HepG2 (cell line): Measurements from ENCODE around the gene WWC2. TPM values are rescaled to one million over a fixed set of nuclear protein-coding genes. Genes with fewer than 3 reads are reported as not detected.

Experiments used
- FOXA1 ChIP-seq, 2 experiments: fragments of 450-650 bp in 1 of 2; sonication (generic) in 1 of 2; formaldehyde crosslinking in 1 of 2; IDR thresholded peaks; 2 replicates each; pipeline versions ENCODE4 v1.4.0 to v1.6.1; 2016 to 2020; ENCODE audit warnings: missing genetic modification reagents in 1 of 2
- GABPA ChIP-seq, 2 experiments: IDR thresholded peaks; 2 replicates each; pipeline ENCODE4 v1.6.1; 2011 to 2016; ENCODE audit warnings: low read depth in 2 of 2, low read length in 1 of 2, missing biosample characterization in 1 of 2, missing genetic modification characterization in 1 of 2
- MATR3 ChIP-seq: sonication (generic); formaldehyde crosslinking; IDR thresholded peaks from 2 replicates; pipeline ENCODE4 v1.4.0; 2020; ENCODE audit warnings: missing genetic modification reagents
- NR2C2 ChIP-seq: sonication (generic); formaldehyde crosslinking; IDR thresholded peaks from 2 replicates; pipeline ENCODE4 v1.4.0; 2020; ENCODE audit warnings: missing genetic modification reagents, mild to moderate bottlenecking, moderate library complexity, borderline replicate concordance
- SIN3B ChIP-seq: fragments of 150-350 bp; IDR thresholded peaks from 2 replicates; pipeline ENCODE4 v1.6.1; 2014; ENCODE audit warnings: low read length
- SMAD3 ChIP-seq: sonication (generic); formaldehyde crosslinking; IDR thresholded peaks from 2 replicates; pipeline ENCODE4 v1.4.0; 2020; ENCODE audit warnings: missing genetic modification reagents
- STAG1 ChIP-seq: sonication (generic); formaldehyde crosslinking; IDR thresholded peaks from 2 replicates; pipeline ENCODE4 v1.4.0; 2020; ENCODE audit warnings: missing genetic modification reagents
- ZFP36L2 ChIP-seq: sonication (generic); formaldehyde crosslinking; IDR thresholded peaks from 2 replicates; pipeline ENCODE4 v1.4.0; 2020; ENCODE audit warnings: missing genetic modification reagents
- ZKSCAN1 ChIP-seq: fragments of 150-350 bp; IDR thresholded peaks from 2 replicates; pipeline ENCODE4 v1.6.1; 2014; ENCODE audit warnings: low read length
- ZNF207 ChIP-seq: fragments of 450-650 bp; IDR thresholded peaks from 2 replicates; pipeline ENCODE4 v1.6.1; 2016; ENCODE audit warnings: antibody characterized with exemption, borderline replicate concordance
- ZNF235 ChIP-seq: sonication (generic); formaldehyde crosslinking; IDR thresholded peaks from 2 replicates; pipeline ENCODE4 v1.8.1; 2023; ENCODE audit warnings: mild to moderate bottlenecking, missing genetic modification reagents, borderline replicate concordance
- ZNF3 ChIP-seq: IDR thresholded peaks from 2 replicates; pipeline ENCODE4 v1.7.0; 2017; ENCODE audit warnings: inconsistent platforms
- polyA plus RNA-seq, 8 experiments: library from polyadenylated mRNA; depleted of rRNA in 3 of 8; stranded (reverse) in 7 of 8; unstranded in 1 of 8; fragments of >200 nt; fragmentation: Illumina TruSeq in 4 of 8; extraction: Trizol in 4 of 8; gene quantifications; 2 replicates each; pipeline versions ENCODE4 v1.2.1 to v1.2.3, GENCODE V29; 2011 to 2016; ENCODE audit warnings: low read depth in 4 of 8, missing spikeins in 1 of 8, mixed read lengths in 1 of 8; ENCODE audit not compliant: insufficient read depth in 1 of 8
- total RNA-seq, 5 experiments: library from RNA; depleted of rRNA; stranded (reverse); fragments of >200 nt; fragmentation: Illumina TruSeq; extraction: Trizol; gene quantifications; 2 replicates each; pipeline ENCODE4 v1.2.3, GENCODE V29; 2016; ENCODE audit warnings: low read depth in 1 of 5
- TF ChIP-seq, protein P1 (sequence below): sonication (generic); formaldehyde crosslinking; IDR thresholded peaks from 2 replicates; pipeline ENCODE4 v1.9.0; 2021; ENCODE audit warnings: missing genetic modification reagents, borderline replicate concordance
- TF ChIP-seq, protein P2 (sequence below): sonication (generic); formaldehyde crosslinking; conservative IDR thresholded peaks from 2 replicates; pipeline ENCODE4 v1.4.0; 2020; ENCODE audit warnings: mild to moderate bottlenecking, missing genetic modification reagents, moderate library complexity
- TF ChIP-seq, protein P3 (sequence below): sonication (generic); formaldehyde crosslinking; IDR thresholded peaks from 2 replicates; pipeline ENCODE4 v1.4.0; 2020; ENCODE audit warnings: missing genetic modification reagents
- TF ChIP-seq, protein P4 (sequence below): sonication (generic); formaldehyde crosslinking; IDR thresholded peaks from 2 replicates; pipeline ENCODE4 v1.5.1; 2020; ENCODE audit warnings: mild to moderate bottlenecking, missing genetic modification reagents
- TF ChIP-seq, protein P5 (sequence below): sonication (generic); formaldehyde crosslinking; conservative IDR thresholded peaks from 2 replicates; pipeline ENCODE4 v1.8.0; 2022; ENCODE audit warnings: missing genetic modification reagents

Gene WWC2
- total and polyA plus RNA-seq, 2 of the 13 experiments (the other 11 are each of a cell fraction or from before 2014, with no cell fraction given): 40.0 to 50.1 TPM

DNA sequence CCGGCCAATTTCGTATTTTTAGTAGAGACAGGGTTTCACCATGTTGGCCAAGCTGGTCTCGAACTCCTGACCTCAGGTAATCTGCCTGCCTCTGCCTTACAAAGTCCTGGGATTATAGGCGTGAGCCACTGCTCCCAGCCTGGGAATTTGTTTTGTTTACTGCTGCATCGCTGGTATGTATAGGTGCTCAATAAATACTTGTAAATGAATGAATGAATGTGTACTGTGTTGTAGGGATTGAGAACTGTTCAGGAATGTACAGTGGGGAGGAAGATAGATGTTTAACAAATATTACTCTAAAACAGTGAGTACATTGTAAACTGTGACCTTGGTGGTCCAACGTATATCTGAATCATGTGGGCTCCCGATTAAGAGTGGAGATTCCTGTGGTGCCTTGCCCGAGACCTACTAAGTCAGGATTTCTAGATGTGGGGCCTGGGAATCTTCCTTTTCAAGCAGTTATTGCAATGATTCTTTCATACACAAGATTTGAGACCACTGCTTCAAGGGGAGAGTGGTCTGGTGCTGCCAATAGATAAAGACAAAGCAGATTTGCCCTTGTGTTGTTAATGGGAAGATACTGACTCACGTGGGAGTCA lies 41.0 kb downstream of the WWC2 start (continued):
- TF ChIP-seq ZNF235 (CRISPR knock-in tag) (no peak), NR2C2 (CRISPR knock-in tag) (no peak), ZNF3 (CRISPR knock-in tag) (peak; percentile 57; the same call in 1 of the 2 replicates), SMAD3 (no peak), ZFP36L2 (CRISPR knock-in tag) (no peak), ZKSCAN1 (no peak), MATR3 (CRISPR knock-in tag) (no peak), STAG1 (no peak), GABPA (IDR thresholded peaks at IDR 0.05; ENCODE audit: low read depth, low read length) (no peak), GABPA (CRISPR knock-in tag; IDR thresholded peaks at IDR 0.05; ENCODE audit: low read depth) (no peak), SIN3B (no peak), FOXA1 (IDR thresholded peaks at IDR 0.05) (no peak), FOXA1 (CRISPR knock-in tag; IDR thresholded peaks at IDR 0.05) (peak; percentile 13; the same call in 1 of the 2 replicates), ZNF207 (no peak)
- TF ChIP-seq, protein P1, sequence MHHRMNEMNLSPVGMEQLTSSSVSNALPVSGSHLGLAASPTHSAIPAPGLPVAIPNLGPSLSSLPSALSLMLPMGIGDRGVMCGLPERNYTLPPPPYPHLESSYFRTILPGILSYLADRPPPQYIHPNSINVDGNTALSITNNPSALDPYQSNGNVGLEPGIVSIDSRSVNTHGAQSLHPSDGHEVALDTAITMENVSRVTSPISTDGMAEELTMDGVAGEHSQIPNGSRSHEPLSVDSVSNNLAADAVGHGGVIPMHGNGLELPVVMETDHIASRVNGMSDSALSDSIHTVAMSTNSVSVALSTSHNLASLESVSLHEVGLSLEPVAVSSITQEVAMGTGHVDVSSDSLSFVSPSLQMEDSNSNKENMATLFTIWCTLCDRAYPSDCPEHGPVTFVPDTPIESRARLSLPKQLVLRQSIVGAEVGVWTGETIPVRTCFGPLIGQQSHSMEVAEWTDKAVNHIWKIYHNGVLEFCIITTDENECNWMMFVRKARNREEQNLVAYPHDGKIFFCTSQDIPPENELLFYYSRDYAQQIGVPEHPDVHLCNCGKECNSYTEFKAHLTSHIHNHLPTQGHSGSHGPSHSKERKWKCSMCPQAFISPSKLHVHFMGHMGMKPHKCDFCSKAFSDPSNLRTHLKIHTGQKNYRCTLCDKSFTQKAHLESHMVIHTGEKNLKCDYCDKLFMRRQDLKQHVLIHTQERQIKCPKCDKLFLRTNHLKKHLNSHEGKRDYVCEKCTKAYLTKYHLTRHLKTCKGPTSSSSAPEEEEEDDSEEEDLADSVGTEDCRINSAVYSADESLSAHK (CRISPR knock-in tag): no peak
- TF ChIP-seq, protein P2, sequence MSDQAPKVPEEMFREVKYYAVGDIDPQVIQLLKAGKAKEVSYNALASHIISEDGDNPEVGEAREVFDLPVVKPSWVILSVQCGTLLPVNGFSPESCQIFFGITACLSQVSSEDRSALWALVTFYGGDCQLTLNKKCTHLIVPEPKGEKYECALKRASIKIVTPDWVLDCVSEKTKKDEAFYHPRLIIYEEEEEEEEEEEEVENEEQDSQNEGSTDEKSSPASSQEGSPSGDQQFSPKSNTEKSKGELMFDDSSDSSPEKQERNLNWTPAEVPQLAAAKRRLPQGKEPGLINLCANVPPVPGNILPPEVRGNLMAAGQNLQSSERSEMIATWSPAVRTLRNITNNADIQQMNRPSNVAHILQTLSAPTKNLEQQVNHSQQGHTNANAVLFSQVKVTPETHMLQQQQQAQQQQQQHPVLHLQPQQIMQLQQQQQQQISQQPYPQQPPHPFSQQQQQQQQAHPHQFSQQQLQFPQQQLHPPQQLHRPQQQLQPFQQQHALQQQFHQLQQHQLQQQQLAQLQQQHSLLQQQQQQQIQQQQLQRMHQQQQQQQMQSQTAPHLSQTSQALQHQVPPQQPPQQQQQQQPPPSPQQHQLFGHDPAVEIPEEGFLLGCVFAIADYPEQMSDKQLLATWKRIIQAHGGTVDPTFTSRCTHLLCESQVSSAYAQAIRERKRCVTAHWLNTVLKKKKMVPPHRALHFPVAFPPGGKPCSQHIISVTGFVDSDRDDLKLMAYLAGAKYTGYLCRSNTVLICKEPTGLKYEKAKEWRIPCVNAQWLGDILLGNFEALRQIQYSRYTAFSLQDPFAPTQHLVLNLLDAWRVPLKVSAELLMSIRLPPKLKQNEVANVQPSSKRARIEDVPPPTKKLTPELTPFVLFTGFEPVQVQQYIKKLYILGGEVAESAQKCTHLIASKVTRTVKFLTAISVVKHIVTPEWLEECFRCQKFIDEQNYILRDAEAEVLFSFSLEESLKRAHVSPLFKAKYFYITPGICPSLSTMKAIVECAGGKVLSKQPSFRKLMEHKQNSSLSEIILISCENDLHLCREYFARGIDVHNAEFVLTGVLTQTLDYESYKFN: no peak
- TF ChIP-seq, protein P3, sequence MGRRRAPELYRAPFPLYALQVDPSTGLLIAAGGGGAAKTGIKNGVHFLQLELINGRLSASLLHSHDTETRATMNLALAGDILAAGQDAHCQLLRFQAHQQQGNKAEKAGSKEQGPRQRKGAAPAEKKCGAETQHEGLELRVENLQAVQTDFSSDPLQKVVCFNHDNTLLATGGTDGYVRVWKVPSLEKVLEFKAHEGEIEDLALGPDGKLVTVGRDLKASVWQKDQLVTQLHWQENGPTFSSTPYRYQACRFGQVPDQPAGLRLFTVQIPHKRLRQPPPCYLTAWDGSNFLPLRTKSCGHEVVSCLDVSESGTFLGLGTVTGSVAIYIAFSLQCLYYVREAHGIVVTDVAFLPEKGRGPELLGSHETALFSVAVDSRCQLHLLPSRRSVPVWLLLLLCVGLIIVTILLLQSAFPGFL (CRISPR knock-in tag): no peak
- TF ChIP-seq, protein P4, sequence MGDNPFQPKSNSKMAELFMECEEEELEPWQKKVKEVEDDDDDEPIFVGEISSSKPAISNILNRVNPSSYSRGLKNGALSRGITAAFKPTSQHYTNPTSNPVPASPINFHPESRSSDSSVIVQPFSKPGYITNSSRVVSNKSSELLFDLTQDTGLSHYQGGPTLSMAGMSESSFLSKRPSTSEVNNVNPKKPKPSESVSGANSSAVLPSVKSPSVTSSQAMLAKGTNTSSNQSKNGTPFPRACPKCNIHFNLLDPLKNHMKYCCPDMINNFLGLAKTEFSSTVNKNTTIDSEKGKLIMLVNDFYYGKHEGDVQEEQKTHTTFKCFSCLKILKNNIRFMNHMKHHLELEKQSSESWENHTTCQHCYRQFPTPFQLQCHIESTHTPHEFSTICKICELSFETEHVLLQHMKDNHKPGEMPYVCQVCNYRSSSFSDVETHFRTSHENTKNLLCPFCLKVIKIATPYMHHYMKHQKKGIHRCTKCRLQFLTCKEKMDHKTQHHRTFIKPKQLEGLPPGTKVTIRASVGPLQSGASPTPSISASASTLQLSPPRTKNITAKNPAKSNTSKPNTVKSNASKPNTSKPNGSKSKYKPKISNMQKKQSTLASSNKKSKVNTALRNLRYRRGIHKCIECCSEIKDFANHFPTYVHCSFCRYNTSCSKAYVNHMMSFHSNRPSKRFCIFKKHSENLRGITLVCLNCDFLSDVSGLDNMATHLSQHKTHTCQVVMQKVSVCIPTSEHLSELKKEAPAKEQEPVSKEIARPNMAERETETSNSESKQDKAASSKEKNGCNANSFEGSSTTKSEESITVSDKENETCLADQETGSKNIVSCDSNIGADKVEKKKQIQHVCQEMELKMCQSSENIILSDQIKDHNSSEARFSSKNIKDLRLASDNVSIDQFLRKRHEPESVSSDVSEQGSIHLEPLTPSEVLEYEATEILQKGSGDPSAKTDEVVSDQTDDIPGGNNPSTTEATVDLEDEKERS: no peak
- TF ChIP-seq, protein P5, sequence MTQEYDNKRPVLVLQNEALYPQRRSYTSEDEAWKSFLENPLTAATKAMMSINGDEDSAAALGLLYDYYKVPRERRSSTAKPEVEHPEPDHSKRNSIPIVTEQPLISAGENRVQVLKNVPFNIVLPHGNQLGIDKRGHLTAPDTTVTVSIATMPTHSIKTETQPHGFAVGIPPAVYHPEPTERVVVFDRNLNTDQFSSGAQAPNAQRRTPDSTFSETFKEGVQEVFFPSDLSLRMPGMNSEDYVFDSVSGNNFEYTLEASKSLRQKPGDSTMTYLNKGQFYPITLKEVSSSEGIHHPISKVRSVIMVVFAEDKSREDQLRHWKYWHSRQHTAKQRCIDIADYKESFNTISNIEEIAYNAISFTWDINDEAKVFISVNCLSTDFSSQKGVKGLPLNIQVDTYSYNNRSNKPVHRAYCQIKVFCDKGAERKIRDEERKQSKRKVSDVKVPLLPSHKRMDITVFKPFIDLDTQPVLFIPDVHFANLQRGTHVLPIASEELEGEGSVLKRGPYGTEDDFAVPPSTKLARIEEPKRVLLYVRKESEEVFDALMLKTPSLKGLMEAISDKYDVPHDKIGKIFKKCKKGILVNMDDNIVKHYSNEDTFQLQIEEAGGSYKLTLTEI (CRISPR knock-in tag): no peak
